Measurements from ENCODE around the gene C1QTNF2.

The C1QTNF2 gene, protein sequence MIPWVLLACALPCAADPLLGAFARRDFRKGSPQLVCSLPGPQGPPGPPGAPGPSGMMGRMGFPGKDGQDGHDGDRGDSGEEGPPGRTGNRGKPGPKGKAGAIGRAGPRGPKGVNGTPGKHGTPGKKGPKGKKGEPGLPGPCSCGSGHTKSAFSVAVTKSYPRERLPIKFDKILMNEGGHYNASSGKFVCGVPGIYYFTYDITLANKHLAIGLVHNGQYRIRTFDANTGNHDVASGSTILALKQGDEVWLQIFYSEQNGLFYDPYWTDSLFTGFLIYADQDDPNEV

DNA sequence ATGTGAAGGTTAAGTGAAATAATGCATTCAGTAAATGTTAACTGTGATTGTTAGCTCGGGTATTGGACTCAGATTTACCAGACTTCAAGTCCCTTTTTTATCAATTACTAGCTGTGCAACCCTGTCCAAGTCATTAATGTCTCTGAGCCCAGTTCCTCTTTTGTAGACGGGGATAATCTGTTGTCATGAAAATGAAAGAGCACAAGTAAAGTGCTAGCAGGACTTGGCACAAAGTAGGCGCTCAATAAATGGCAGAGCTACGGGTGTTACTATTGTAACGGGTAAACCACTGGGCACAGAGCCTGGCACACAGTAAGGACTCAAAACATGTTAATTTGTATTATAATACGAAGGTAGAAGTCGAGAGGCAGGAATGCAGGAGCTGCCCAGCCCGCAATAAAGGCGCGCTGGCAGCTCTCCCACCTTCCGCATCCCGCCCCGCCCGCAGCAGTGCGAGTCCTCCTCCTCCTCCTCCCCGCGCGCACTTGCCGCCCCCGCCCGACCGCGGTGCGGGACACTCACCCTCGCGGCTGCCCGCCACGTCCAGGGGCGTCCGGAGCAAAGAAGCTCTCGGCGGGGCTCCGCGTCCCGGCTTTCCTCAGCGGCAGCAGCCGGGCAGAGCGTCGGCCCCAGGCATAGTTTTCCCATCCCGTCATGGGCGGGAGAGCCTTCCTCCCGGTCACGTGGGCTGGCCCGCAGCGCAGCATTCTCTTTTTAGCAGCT, at the start of gene C1QTNF2:
Gene C1QTNF2 (minus strand): TSS at position 637 of the 723 bp plus-strand sequence. CDS start 15,615 bp downstream, outside the sequence.
- peak; percentile 53 for DNase-seq (ENCODE audit: low spot score)

DNA sequence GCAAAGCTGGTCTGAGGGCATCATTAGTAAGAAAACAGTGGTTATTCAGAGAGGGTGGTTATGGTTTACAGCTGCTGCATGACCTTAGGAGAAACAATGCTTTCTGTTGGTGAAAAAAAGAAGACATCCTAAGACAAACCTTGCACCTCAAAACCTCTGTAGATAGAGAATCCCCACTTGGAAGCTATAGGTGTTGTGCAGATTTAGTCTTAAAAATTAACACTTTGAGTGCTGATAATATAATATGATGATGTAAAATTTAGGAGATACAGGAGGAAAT, 49.8 kb upstream of the C1QTNF2 start:
- DNase-seq (ENCODE audit: low spot score): no peak

DNA sequence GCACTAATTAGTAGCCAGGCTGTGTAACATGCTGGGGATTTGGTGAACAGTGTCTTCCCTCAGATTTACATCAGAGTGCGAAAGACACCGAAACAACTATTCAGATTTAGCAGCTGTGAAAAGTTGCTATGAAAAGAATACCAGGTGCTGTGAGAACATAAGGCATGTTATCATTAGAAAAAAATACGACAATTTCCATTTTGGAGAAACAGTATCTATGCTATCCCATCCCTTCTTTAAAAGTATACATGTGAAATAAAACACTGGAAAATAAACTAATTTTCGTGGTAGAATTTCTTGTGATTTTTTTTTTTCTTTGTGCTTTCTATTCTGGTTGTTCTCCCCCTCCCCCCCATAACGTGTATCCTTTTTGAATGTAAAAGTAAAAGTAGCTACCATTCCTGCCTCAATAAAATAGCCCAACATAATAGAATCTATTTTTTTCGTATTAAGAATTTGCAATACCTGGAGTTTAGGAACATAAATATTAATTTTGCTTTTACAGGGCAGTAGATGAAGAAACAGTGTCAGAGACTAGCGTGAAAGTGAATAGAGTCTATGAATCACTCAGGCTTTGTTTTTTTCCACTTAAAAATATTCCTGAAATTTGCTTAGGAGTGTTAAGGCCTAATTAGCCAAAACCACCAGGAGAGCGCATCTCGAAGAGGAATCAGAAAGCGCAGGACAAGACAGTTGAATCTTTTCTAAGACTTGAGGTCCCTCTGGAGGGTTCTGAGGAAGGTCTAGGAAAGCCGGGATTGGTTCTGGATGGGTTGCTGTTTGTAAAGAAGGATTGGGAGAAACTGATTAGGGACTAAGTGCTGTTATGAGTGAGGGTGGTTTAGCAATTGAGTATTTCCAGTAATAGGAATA, 49.3 kb upstream of the C1QTNF2 start:
- no peak for DNase-seq (ENCODE audit: low spot score)

DNA sequence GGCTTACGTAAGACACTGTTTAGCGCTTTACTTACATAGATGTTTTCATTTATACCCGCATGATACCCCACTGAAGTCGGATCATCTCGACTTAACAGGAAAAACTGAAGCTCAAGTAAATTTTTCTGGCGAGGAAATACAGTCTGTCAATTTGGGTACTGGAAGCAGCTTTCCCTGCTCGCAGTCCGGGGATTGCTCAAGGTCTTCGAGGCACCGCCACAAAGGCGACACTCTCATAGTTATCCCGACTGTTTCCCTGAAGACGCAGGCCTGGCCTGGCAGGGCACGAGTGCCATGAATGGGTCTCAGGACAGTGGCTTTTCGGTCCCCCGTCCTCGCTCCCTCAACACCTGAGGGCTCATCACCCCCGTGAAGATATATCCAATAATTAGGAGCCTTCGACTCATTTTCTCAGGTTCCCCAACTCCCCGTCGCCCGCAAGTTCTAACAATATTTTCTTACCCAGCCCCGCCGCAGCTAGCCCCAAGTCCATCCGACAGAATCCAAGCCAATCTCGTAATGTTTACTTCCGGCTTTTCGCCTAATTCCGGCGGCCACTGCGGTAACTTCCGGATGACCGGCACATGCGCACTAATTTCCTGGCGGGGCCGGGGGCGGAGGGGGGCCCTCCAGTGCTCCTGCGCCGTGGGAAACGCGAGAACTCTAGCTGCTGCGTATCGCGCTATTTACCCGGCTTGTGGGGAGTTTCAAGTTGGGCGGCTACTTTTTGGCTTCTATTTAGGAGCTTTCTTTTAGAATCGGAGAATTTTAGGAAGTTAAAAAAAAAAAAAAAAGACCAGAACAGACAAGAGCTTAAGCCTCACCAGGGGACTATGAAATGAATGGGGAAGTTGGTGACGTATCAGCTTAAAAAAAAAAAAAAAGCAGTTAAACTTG, 48.4 kb upstream of the C1QTNF2 start, which contains the start of gene SLU7:
Gene SLU7 (minus strand): TSS at position 521 of the 897 bp plus-strand sequence. CDS start 3,787 bp downstream, outside the sequence.
- peak; percentile 96 for DNase-seq (ENCODE audit: low spot score)

DNA sequence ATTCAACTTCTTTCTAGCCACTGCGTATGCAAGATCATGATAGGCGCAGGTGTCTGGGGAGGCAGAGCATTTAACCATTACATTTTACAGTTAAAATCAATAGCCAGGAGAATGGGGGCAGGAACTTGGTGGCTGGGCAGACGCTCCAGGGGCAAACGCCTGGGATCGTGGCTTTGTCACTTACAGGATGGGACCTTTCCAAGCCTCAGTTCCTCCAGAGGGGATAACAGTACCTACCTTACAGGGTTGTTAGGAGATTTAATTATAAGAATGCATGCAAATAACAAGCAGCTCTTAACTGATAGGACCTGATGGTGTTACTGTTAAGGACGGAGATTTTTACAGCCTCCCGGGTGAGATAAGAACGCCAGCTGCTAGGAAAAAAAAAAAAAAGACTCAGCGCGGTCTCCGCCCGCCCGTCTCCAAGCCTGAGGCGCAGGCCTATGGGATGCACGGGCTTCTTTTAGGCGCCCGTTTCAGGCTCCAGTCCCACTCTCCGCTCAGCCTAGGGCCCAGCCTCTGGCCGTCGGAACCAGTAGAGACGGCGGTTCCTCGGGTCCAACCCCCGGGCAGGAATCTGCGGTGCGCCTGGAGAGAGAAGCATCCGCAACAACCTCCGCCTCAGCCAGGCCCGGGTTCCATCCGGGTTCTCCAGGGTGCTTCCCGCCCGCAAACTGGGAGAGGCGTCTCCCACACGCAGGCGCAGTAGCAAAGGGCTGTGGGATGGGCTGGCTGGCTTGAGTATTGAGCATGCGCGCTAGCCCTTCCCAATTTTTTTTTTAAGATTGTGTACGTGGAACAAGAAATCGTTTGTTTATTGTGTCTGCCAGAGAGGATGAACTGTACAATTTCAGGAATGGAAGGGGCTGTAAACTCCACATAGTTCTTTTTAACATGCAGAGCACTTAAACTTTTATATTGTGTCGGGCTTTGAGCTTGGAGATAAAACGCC, 29.3 kb upstream of the C1QTNF2 start, which contains the start of gene FAM200C:
Gene FAM200C (minus strand): TSS at position 653 of the 952 bp plus-strand sequence. CDS start 4,564 bp downstream, outside the sequence.
- peak; percentile 99 for DNase-seq (ENCODE audit: low spot score)

DNA sequence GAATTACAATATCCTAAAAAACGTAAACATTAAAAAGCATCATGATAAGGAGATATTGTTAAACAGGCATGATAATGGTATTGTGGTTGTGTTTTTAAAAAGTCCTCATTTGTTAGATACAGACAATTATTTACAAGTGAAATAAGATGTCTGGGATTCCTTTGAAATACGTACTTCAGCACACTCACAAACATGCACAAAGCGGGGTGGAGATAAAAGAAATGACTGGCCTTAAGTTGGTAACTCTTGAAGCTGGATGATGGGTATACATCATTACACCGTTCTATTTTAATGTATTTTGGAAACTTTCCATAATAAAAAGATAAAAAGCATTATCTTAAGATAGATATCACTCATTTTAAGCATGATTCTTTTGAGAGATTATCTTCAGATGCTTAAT, 28.4 kb upstream of the C1QTNF2 start:
- DNase-seq (ENCODE audit: low spot score): no peak

DNA sequence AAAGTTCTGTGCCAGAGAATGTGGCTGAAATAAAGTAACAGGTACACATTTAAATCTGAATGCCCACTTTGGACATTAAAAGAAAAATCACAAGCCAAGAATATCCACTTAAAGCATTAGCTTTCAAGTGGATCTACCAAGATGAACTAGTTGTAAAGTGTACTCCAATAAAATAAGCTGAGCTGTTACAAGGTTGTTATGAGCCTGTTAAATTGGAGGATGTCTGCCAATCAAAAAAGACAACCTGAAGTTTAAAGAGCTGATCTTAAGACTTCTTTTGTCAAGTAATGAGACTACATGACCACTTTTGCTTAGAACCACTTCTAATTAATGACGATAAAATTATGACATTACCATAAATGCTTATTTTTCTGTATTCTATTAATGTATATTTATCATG, 27.1 kb upstream of the C1QTNF2 start:
- DNase-seq (ENCODE audit: low spot score): no peak

DNA sequence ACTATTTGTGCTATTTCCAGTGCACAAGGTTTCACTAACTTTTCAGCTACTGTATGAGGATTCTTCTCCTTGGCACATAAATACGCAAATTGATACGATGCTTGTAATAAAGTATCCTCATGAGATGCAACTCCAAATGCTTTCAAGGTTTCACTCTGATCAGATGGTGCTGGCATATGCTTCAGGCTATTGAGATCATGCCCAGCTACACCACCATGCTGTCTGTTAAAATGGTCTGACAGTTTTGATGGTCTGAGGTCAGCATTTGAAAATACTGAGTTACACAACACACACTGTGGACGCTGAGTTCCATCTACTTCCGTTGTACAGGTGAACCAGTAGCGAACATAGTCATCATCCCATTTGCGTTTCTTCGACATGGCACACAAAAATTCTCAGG, 24.7 kb upstream of the C1QTNF2 start:
- DNase-seq (ENCODE audit: low spot score): no peak

DNA sequence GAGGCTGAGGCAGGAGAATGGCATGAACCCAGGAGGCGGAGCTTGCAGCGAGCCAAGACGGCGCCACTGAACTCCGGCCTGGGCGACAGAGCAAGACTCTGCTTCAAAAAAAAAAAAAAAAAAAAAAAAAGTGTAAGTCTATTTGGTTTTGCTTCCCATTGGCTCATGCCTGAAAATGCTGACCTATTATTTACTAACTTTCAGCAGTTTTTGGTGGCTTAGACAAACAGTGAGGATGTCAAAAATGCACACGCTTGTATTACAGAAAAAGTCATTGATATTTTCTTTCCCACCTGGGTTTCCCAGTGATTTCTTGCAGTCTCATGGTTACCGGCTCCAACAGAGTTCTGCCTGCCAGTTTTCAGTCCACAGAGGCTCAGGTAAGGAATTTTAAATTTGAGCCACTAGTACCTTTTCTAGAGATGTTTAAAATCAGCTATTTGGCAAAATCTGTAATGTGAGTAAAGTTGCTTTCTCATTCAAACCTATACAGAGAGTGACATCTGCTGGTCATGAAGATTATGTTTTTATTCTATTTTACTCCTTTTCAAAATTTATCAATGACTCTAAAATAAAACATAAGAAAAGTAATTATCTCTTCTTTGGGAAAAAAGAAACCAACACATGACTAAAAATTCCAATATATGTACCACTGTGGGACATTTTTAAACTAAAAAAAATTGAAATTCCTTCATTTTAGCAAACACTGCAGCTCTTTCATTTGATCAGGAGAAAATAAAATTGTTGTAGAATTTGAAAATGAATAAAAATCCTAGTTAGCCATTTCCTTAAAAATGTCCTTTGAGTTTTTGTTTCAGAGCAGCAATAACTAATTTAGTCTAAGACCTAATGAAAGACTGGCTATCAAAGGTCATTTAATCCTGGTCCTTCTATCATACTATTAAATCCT, 20.6 kb upstream of the C1QTNF2 start:
- peak; percentile 11 for DNase-seq (ENCODE audit: low spot score)

DNA sequence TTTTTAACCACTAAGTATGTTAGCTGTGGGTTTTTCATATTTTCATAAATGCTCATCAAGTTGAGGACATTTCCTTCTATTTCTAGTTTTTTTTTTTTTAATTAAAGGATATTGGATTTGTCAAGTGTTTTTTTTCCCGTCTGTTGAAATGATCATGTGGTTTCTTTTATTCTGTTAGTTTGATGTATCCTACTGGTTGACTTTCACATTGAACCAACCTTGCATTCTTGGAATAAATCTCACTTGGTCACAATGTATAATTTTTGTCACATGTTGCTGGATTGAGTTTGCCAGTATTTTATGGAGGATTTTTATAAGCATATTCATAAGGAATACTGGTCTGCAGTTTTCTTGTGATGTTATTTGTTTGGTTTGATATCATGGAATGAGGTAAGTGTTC, 17.0 kb upstream of the C1QTNF2 start:
- no peak for DNase-seq (ENCODE audit: low spot score)

DNA sequence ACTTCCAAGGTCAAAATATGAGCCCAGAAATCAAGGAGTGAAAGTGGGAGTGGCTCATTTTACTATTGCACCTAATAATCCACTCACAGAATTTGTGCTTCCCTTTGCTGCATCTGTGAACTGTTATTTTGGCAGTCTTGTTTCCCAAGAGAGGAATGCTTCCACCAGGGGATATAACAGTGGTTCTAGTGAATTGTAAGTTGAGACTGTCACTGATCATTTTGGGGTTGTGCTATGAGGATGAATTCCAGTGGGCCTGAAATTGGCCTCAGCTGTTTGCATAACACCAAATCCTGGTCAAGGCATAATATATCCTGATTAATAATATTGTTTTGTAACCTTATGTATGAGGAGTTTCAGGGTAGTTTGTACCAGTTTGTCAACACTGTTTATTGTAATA, 15.1 kb upstream of the C1QTNF2 start:
- no peak for DNase-seq (ENCODE audit: low spot score)

DNA sequence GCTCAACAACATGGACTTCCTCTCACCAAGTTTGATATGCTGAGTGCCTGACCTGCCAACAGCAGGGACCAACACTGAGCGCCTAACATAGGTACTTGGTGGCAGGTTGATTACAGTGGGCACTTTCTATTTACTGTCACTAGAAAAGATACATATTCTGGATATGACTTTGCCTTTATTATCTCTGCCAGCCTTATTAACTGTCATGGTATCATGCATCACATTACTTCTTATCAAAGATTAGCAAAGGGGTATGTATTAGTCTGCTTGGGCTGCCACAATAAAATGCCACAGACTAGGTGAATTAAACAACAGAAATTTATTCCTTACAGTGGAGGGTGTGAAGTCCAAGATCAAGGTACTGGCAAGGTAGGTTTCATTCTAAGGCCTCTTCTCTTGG, 14.3 kb upstream of the C1QTNF2 start:
- DNase-seq (ENCODE audit: low spot score): no peak

DNA sequence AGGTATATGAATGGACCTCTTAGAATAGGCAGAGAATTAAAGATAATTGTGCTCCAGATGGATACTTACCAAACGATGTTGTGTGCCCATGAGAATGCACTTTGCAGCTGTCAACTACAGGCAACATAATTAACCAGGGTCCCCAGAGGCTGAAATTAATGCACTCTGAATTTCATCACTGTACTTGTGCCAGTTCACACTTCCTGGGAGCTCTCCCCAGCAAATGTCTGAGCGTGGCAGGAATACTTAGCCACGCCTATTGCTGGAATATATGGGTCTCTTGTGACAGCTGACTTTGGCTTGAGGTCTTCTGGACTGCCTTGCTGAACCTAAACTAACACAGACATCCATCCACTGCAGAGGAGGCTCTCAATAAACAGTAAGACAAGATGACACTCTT, 11.9 kb upstream of the C1QTNF2 start:
- no peak for DNase-seq (ENCODE audit: low spot score)

DNA sequence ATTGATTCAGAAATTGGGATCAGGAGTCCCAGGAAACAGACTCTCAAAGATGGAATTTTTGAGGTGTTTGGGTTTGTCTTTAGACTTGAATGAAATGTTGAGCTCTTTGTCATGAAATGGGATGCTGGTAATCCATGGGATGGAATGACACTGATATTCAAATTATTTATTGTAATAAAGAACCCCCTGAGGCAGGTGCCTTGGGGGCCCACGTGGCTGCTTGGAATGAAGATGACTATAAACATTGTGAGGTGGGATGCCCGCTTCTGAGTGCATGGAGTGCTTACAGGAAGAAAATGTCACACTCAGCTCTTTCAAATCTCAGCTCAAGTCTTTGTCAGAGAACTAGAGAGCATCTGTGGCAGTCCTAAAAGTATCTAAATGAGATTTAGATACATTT, 9.6 kb upstream of the C1QTNF2 start:
- DNase-seq (ENCODE audit: low spot score): no peak

DNA sequence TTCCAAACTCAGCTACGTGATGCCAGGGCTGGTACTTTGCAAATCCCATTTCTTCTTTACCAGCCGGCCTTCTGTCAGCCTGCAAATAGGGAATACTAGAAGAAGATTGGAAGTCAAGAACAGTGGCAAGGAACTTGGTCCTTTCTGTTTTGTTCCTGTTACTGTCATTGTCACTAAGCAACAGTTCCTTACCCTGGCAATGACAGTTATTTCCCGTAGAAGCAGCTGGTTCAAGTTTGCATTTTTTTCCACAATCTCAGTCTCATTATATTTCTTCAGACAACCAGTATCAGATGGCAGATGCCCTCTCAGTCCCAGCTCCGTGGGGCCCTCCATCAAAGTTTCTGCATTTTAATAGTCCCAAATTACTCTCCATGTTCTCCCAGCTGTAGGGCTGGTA, 9.1 kb upstream of the C1QTNF2 start:
- no peak for DNase-seq (ENCODE audit: low spot score)

DNA sequence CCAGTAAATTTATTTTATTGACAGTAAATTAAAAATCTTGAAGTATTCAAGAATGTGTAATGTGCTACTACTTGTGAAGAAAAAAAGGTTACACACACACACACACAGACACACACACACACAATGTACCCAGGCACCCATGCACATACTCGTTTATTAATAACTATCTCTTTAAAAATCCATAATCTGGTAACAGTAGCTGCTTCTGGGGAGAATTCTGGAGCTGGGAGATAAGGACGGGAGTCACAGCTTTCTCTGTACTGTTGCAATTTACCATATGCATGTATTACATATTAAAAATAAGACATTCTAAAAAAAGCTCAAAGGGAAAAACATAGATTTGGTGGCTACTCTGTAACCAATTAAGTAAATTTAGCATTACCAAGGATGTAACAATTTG, 7.9 kb upstream of the C1QTNF2 start:
- no peak for DNase-seq (ENCODE audit: low spot score)

DNA sequence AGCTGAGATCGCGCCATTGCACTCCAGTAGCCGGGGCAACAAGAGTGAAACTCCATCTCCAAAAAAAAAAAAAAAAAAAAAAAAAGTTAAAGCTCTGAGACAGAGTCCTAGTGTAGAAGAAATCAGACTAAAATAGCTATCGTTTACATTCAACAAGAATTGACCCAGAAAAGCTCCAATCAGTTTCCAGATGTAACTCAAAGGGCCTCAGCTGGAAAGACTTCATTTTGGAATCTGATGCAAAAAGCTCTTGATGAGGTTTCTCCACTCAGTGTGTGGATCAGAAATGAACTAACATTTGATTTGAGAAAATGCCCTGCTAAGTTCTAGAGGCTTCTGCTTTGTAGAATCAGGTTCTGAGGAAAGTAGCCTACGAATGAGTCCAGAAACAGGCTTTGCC, 7.2 kb upstream of the C1QTNF2 start:
- no peak for DNase-seq (ENCODE audit: low spot score)

DNA sequence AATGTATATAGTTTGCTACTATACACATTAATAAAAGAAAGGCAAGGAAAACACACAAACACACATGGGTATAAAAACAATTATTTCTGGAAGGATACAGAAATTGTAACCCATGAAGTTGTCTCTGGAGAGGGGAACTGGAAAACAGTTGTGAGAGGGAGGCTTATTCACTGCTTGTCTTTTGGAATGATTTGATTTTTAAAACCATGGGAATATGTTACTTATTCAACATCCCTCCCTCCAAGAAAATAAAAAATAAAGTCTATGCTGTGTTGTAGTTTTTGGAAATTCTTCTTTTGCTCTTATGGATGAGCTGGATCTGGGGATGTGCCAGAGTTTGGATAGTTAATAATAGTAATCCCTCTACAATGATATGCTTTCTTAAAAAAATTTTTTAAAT, 6.0 kb upstream of the C1QTNF2 start:
- no peak for DNase-seq (ENCODE audit: low spot score)

DNA sequence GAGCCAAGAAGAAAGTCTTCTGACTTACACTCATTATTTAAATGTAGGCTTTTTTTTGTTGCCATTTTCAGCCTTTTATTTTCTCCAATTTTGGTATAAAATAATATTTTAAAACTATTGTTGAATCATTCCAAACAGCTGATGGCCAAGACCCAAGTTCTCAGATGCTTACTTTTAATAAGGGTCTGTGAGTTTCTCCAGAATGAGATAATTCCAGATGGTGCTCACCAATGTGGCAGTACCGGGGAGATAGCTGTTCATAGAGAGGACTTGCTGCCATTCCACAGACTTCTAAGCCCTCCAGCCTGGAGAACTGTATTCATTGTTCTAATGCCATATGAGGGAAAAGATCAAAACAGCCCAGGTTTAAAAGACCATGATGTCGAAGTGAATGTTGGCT, 5.3 kb upstream of the C1QTNF2 start:
- no peak for DNase-seq (ENCODE audit: low spot score)

Data from LoVo (cell line).